IMR-90 (cell line): ENCODE data around the gene CD93. TPM values are rescaled to one million over a fixed set of nuclear protein-coding genes. Genes with fewer than 3 reads are reported as not detected.

Source experiments
- ATAC-seq: fragments of 200-7000 bp; cut with Tn5 transposase; 2 replicates; pipeline ENCODE4 v1.9.1; 2020; ENCODE audit warnings: low read depth, mild to moderate bottlenecking, moderate library complexity
- BruUV-seq: library from RNA; stranded (reverse); fragments of 400-500 nt; replicated peaks from 2 replicates; lab custom pipeline; 2021; lab: Mats Ljungman, UMichigan
- CTCF ChIA-PET: fragments of 300-600 bp; formaldehyde crosslinking; extraction: SDS; loops from one replicate; lab custom pipeline; 2021; ENCODE audit warnings: antibody characterized with exemption; lab: Yijun Ruan, JAX
- POLR2A ChIA-PET: fragments of 300-600 bp; sonication (Branson Sonifier 250); formaldehyde crosslinking; loops from one replicate; lab custom pipeline; 2022; ENCODE audit warnings: antibody characterized with exemption; ENCODE audit not compliant: unreplicated experiment; lab: Charles Lee
- DNase-seq: peaks from one replicate; pipeline ENCODE4 v3.0.0; 2013
- H2AFZ ChIP-seq: replicated peaks from 2 replicates; pipeline ENCODE3; 2013; ENCODE audit warnings: low read length, mild to moderate bottlenecking; ENCODE audit not compliant: poor library complexity
- H2AK5ac ChIP-seq: 2 replicates; pipeline ENCODE4 v1.6.1; 2013; ENCODE audit warnings: low read depth, low read length, inconsistent platforms
- H2AK9ac ChIP-seq: replicated peaks from 2 replicates; pipeline ENCODE3; 2013; ENCODE audit warnings: mild to moderate bottlenecking, low read depth, low read length, moderate library complexity; ENCODE audit not compliant: poor library complexity
- H2BK120ac ChIP-seq: 2 replicates; pipeline ENCODE4 v1.6.1; 2013; ENCODE audit warnings: low read depth, low read length, inconsistent platforms
- H2BK15ac ChIP-seq: 3 replicates; pipeline ENCODE4 v1.6.1; 2013; ENCODE audit warnings: low read depth, low read length, inconsistent platforms
- H2BK20ac ChIP-seq: 2 replicates; pipeline ENCODE4 v1.6.1; 2013; ENCODE audit warnings: low read depth, mild to moderate bottlenecking, inconsistent platforms, low read length, moderate library complexity
- H2BK5ac ChIP-seq: 2 replicates; pipeline ENCODE4 v1.6.1; 2013; ENCODE audit warnings: mild to moderate bottlenecking, low read depth, low read length, inconsistent platforms; ENCODE audit not compliant: poor library complexity, severe bottlenecking
- H3K14ac ChIP-seq: replicated peaks from 2 replicates; pipeline ENCODE4 v1.6.1; 2013; ENCODE audit warnings: low read depth, low read length, inconsistent platforms
- H3K18ac ChIP-seq: 2 replicates; pipeline ENCODE4 v1.6.1; 2013; ENCODE audit warnings: low read depth, low read length, control low read depth
- H3K23ac ChIP-seq: 2 replicates; pipeline ENCODE4 v1.6.1; 2013; ENCODE audit warnings: low read depth, low read length, inconsistent platforms
- H3K27ac ChIP-seq: 2 replicates; pipeline ENCODE4 v1.5.1; 2013; ENCODE audit warnings: mild to moderate bottlenecking, control low read depth, low read length; ENCODE audit not compliant: insufficient read depth
- H3K27me3 ChIP-seq: 2 replicates; pipeline ENCODE4 v1.6.1; 2013; ENCODE audit warnings: low read length; ENCODE audit not compliant: control insufficient read depth, insufficient read depth
- H3K36me3 ChIP-seq: 2 replicates; pipeline ENCODE4 v1.6.1; 2013; ENCODE audit warnings: low read length, mixed read lengths; ENCODE audit not compliant: control insufficient read depth, insufficient read depth
- H3K4ac ChIP-seq: 2 replicates; pipeline ENCODE4 v1.6.1; 2013; ENCODE audit warnings: low read depth, low read length, inconsistent platforms
- H3K4me1 ChIP-seq: 2 replicates; pipeline ENCODE4 v1.6.1; 2013; ENCODE audit warnings: low read length, mixed read lengths; ENCODE audit not compliant: control insufficient read depth, insufficient read depth
- H3K4me2 ChIP-seq: 2 replicates; pipeline ENCODE4 v1.6.1; 2013; ENCODE audit warnings: low read depth, mild to moderate bottlenecking, control low read depth, low read length, moderate library complexity
- H3K4me3 ChIP-seq: 2 replicates; pipeline ENCODE4 v1.5.1; 2013; ENCODE audit warnings: low read depth, mild to moderate bottlenecking, control low read depth, low read length, moderate library complexity; ENCODE audit not compliant: insufficient read depth
- H3K56ac ChIP-seq: 2 replicates; pipeline ENCODE4 v1.6.1; 2013; ENCODE audit warnings: low read length, inconsistent platforms; ENCODE audit not compliant: insufficient read depth; ENCODE audit errors: extremely low read depth
- H3K79me1 ChIP-seq, 2 experiments: 2 replicates each; pipeline ENCODE4 v1.6.1; 2013; ENCODE audit warnings: low read length in 2 of 2, inconsistent platforms in 1 of 2, low read depth in 1 of 2
- H3K9ac ChIP-seq: 2 replicates; pipeline ENCODE4 v1.6.1; 2013; ENCODE audit warnings: low read depth, low read length, control low read depth
- H3K9me1 ChIP-seq: 2 replicates; pipeline ENCODE4 v1.6.1; 2013; ENCODE audit warnings: low read length, inconsistent platforms; ENCODE audit not compliant: insufficient read depth
- H3K9me3 ChIP-seq: 2 replicates; pipeline ENCODE4 v1.6.1; 2013; ENCODE audit warnings: low read length; ENCODE audit not compliant: control insufficient read depth, insufficient read depth
- H4K20me1 ChIP-seq: 2 replicates; pipeline ENCODE4 v1.6.1; 2013; ENCODE audit warnings: low read length, inconsistent platforms; ENCODE audit not compliant: insufficient read depth
- H4K5ac ChIP-seq: 2 replicates; pipeline ENCODE4 v1.6.1; 2013; ENCODE audit warnings: mild to moderate bottlenecking, low read depth, low read length, control low read depth
- H4K8ac ChIP-seq, 2 experiments: 2 replicates each; pipeline ENCODE4 v1.6.1; 2013; ENCODE audit warnings: low read depth in 2 of 2, low read length in 2 of 2, control low read depth in 1 of 2, inconsistent platforms in 1 of 2
- H4K91ac ChIP-seq: 2 replicates; pipeline ENCODE4 v1.6.1; 2013; ENCODE audit warnings: low read depth, low read length, inconsistent platforms; ENCODE audit not compliant: insufficient read depth
- MAFK ChIP-seq: IDR thresholded peaks from 2 replicates; pipeline ENCODE4 v1.6.1; 2012; ENCODE audit warnings: low read depth, low read length, improper control_type of control experiment
- MXI1 ChIP-seq: IDR thresholded peaks from 2 replicates; pipeline ENCODE4 v1.6.1; 2012; ENCODE audit warnings: low read depth, mild to moderate bottlenecking, low read length, moderate library complexity, borderline replicate concordance
- WGBS, 2 experiments: methylation state at CpG; one replicate each; pipeline versions ENCODE4 v1.1.5 to v1.1.7; 2013; ENCODE audit warnings: missing lambda C conversion rate in 2 of 2; ENCODE audit not compliant: insufficient read length in 1 of 2; ENCODE audit errors: extremely low coverage in 2 of 2; 5-methylcytosine and 5-hydroxymethylcytosine counted together
- dilution Hi-C: fragments of 300-500 bp; cut with HindIII; formaldehyde crosslinking; loops from one replicate; pipeline ENCODE4 v1.14.3; 2018; ENCODE audit warnings: low sequenced_read_pairs; ENCODE audit not compliant: unreplicated experiment
- in situ Hi-C: fragments of 300-500 bp; cut with MboI; formaldehyde crosslinking; loops from 3 replicates; pipeline ENCODE4 v1.14.3; 2019; ENCODE audit warnings: low sequenced_read_pairs, inconsistent platforms, mixed read lengths
- intact Hi-C: fragments of 100-400 bp; cut with micrococcal nuclease; formaldehyde crosslinking; loops from 2 replicates; pipeline ENCODE4 v1.10.0; 2022
- polyA plus RNA-seq, 3 experiments: library from polyadenylated mRNA; depleted of rRNA; stranded (reverse); fragments of >200 nt; gene quantifications; 2 replicates each; pipeline ENCODE4 v1.2.3, GENCODE V29; 2012; ENCODE audit warnings: low replicate concordance in 1 of 3
- total RNA-seq: library from RNA; depleted of rRNA; stranded (reverse); fragments of >200 nt; gene quantifications from 2 replicates; pipeline ENCODE4 v1.2.3, GENCODE V29; 2012

CD93 gene
- total and polyA plus RNA-seq, 2 of the 4 experiments (the other 2 are of a cell fraction), result under 0.01 to 0.02 TPM

DNA sequence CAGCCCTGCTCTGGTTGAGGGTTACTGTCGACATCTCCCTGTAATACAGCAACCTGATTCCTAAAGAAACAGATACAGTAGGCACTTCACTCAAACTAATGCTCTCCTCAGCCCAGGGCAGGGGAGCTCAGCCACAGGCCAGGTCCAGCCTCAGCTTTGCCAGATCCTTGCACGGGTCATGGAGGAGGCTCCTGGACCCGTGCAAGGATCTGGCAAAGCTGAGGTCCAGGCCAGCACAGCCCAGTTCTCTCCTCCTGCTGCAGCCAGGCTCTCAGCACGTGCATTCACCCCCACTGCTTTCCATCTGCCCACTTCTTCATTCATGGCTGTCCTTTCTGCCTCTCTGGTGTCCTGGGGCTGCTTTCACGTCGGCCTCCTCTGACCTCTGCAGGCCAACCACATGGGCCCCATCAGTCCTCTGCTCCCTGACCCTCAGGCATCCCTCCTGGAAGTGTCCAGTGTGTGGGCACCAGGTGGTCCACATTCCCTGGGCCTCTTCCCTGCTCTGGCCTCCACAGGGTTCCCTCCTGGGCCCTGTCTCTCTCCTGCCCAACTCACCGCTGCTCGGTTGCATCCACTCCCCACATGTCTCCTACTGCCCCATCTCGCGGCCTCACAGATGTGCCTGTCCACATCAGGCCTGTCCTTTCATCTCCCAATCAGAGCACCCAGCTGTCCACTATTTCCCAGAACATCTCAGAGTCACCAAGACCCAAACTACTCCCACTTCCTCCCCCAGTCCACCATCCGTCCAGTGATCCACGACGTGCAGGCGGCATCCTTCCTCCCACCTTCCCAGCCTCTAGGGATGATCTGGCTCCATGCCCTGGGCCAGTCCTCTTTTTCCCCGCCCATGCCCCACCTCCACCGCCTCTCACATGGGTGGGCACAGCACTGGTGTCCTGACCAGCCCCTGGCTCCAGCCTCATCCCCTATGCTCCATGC lies 11.8 kb upstream of the CD93 start:
- Histone ChIP-seq H3K4ac (no peak overlapping the region), H4K5ac (no peak overlapping the region), H3K56ac (no peak overlapping the region), H2BK5ac (no peak overlapping the region), H3K14ac (no peak overlapping the region), H4K8ac (no peak overlapping the region), H2BK120ac (no peak overlapping the region), H3K27me3 (peaks cover 45% of the 10 kb centered on the region), H3K18ac (no peak overlapping the region), H3K23ac (no peak overlapping the region), H3K27ac (no peak overlapping the region), H3K4me1 (no peaks in the 10 kb centered on the region), H2AFZ (no peak overlapping the region), H2BK15ac (no peak overlapping the region), H2BK20ac (no peak overlapping the region), H4K20me1 (no peaks in the 10 kb centered on the region), H3K4me3 (no peak overlapping the region), H3K9me3 (no peaks in the 10 kb centered on the region), H3K36me3 (no peaks in the 10 kb centered on the region), H4K91ac (no peak overlapping the region), H3K79me1 (no peaks in the 10 kb centered on the region), H2AK9ac (no peak overlapping the region), H3K9me1 (no peaks in the 10 kb centered on the region), H3K9ac (no peak overlapping the region), H3K4me2 (no peak overlapping the region), H2AK5ac (no peak overlapping the region)
- ChIA-PET POLR2A (no interaction called here), CTCF (no interaction called here)
- ATAC-seq (no peak), DNase-seq (no peak)
- 78% methylated on average over 13 of the region's 16 CpGs; no CpG with 5 or more reads in 1 of the 2 experiments for WGBS, 2 experiments
- no peak for TF ChIP-seq MAFK
- TF ChIP-seq MXI1, result no peak
- intact Hi-C loops (no loop called here), dilution Hi-C loops (no loop called here), in situ Hi-C loops (loop anchor here (25.0 kb wide), 1 partner anchor 89 kb away; no protein-coding TSS in a partner anchor)
- BruUV-seq, result no TSS peak
